GM19395 (cell line): ENCODE data around the gene CDK8.
A peak's percentile ranks its signal among the peaks of the same experiment; 100 is the strongest.

ENCODE experiments used
- ATAC-seq: cut with Tn5 transposase; IDR thresholded peaks from one replicate; pipeline ENCODE4 v1.9.1; 2021; ENCODE audit warnings: mild to moderate bottlenecking, moderate library complexity; ENCODE audit not compliant: unreplicated experiment

CDK8 gene

DNA sequence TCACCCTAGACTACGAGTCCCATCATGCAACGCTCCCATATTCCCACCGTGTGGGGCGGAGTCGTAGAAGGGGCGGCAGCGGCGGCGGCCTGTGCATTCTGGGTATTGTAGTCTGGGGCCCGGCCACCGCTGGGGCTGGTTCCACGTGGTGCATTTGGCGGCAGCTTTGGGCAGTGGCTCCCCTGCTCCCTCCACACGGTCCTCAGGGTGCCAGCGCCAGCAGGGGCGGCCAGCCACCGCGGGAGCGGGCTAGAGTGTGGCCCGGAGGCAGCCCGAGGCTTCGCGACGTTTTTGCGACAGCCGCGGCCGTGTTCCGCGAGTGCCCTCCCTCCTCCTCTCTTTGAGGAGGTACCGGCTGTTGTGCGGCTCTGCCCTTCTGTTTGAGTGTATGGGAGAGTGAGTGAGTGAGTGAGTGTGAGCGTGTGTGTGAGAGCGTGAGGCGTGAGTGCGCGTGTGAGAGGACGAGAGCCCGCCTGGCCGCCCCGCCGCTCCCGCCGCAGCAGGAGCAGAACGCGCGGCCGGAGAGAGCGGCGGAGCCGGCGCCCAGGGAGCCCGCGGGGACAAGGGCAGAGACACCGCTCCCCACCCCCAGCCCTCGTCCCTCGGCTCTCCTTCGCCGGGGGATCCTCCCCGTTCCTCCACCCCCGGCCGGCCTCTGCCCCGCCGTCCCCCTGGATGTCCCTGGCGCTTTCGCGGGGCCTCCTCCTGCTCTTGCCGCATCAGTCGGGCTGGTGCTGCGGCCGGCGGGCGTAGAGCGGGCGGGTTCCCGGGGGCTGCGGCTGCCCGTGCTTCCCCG lies at the start of gene CDK8:
Gene CDK8 (plus strand): TSS at position 343 of the 796 bp plus-strand sequence. CDS start 513 bp downstream, outside the sequence.
- peak; percentile 85 for ATAC-seq

- ATAC-seq = no peak
Measured at GRCh38 chr13:26208287-26208686, 45.6 kb upstream of the CDK8 start.

- no peak for ATAC-seq
Measured at GRCh38 chr13:26213345-26213744, 40.6 kb upstream of the CDK8 start.

GRCh38 chr13:26213982-26214381 lies 39.9 kb upstream of the CDK8 start:
- no peak for ATAC-seq

- ATAC-seq = no peak
Measured at GRCh38 chr13:26216042-26216441, 37.9 kb upstream of the CDK8 start.

GRCh38 chr13:26219726-26220125 lies 34.2 kb upstream of the CDK8 start:
- ATAC-seq = no peak

DNA sequence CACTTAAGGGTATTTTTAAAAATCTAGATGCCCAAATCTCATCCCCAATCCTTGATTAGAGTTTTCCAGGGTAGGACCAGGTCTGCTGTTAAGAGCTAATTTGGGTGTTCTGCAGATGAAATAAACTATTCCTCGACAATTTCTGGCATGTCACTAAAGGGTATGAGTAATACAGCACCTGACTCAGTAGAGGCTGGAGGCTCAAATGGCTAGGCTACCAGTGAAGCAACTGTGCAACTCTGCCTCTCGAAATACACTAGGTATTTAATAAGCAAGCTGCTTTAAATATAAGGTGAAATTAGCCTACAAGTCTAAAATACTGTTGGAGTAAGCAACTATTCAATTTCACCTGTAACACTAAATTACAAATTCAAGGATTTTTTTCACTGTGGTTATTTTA lies 33.4 kb upstream of the CDK8 start:
- ATAC-seq = no peak

DNA sequence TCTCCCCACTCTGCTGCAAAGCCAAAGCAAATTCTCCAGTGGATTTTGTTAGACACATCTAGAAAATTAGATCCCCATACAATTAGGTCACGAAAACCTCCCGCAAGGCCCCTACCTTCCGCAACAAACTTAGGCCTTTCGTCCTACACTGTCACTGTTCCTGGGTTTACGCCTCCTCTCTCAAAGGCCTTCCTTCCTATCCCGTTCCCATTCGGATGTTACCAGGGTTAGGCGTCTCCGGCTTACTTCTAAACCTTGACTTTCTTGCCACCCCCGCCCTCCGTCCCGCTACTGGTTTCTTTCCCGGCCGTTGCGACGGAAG lies 32.6 kb upstream of the CDK8 start:
- ATAC-seq = peak; percentile 31

- peak; percentile 97 for ATAC-seq
Measured at GRCh38 chr13:26221721-26222519, 32.0 kb upstream of the CDK8 start, which contains the start of gene RNF6. Gene RNF6 (minus strand): TSS chr13:26222314. CDS start chr13:26219649, 2,665 bp downstream.

- peak; percentile 57 for ATAC-seq
Measured at GRCh38 chr13:26222520-26223046, 31.3 kb upstream of the CDK8 start.

DNA sequence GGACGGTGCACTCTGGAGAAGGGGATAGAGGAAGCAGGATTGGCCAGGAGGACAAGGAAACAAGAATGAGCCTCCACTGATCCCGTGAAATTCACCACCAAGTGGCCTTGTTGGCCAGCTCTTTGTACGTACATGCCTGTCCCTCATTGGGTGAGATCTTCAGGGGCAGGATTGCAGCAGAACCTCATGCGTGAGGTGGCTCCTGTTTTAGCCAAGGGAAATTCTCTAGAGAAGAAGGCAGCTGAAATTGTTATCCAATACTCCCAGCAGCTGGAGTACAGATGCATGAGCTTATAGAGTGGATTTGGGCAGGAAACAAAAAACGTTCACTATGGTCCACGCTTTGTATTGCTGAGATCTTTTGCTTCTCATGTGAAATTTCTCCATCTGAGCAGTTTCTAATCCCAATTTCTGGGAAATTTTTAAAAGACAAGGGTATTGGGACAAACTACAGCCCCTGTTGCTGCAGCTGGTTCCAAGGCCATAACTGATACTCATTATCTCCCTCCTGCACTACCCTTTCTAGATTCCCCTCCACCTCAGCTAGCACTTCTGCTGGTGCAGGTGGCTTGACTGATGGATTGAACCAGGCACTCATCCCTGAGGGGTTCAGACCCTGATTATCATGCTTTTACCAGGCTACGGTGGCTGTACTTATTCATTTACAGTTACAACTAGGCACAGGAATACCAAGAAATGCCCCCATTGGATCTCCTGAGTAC lies 27.9 kb upstream of the CDK8 start:
- no peak for ATAC-seq

- ATAC-seq = no peak
Measured at GRCh38 chr13:26227166-26227971, 26.6 kb upstream of the CDK8 start.

GRCh38 chr13:26228096-26228495 lies 25.8 kb upstream of the CDK8 start:
- ATAC-seq = no peak

DNA sequence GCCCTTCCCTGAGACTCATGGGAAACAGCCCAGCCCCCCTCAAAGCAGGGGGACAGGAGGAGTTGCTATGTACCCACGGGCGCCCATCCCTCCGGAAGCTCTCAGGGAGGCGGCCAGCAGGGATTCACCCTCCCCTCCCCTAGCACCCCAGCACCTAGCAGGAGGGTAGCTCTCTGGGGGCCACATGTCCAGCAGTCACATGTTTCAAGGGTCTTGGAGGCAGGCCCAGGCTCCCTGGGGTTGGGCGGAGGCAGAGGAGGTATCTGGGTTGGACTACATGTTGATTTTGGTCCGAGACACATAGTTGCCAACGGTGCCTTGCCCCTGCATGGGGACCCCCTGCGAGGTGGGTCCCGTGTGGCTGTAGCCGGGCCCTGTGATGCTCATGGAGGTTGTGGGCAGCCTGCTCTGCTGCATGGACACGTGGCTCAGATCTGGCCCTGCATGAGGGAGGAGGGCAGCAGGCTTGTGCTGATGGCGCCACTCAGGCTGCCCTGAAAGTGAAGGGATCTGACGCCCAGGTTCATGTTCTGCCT lies 24.8 kb upstream of the CDK8 start:
- no peak for ATAC-seq

GRCh38 chr13:26230703-26231102 lies 23.2 kb upstream of the CDK8 start:
- no peak for ATAC-seq

GRCh38 chr13:26236296-26236695 lies 17.6 kb upstream of the CDK8 start:
- no peak for ATAC-seq

GRCh38 chr13:26246154-26246553 lies 7.8 kb upstream of the CDK8 start:
- ATAC-seq = no peak

DNA sequence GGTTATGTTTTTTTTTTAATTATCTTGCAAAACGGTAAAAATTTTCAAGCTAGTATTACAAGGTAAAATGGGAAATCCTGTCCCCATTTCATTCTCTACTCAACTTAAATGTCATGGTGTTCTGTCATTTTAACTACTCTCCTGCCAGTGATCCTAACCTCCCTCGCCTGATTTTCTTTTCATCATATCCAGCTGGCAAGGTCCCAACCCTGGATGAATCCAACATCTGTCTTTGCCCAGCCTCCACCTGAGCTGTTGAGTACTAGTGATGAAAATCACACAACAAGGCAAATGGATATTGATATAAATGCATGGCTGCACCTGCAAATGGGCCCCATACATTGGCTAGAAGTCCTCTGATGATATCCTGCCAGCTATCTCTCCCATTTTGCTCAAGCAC lies 6.9 kb upstream of the CDK8 start:
- no peak for ATAC-seq

DNA sequence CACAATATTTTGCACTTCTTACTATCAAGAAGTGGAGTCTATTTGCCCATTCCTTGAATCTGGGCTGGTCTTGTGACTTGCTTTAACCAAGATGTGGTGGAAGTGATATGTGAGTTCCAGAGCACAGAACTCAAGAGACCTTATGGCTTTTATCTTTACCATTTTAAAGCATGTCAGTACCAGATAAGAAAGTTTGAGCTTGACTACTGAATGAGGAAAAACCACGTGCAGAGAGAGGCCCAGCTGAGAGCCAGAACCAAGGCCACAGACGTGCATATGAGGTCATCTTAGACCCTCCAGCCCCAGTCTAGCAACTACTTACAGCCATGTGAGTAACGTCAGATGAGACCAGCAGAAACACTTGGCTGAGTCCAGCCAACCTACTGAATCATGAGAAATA lies 6.3 kb upstream of the CDK8 start:
- ATAC-seq = no peak

GRCh38 chr13:26249551-26249950 lies 4.4 kb upstream of the CDK8 start:
- ATAC-seq = no peak
